Gastrocnemius medialis (tissue), 4 donors: ENCODE measurements around the gene GPI.

ENCODE experiments used
- POLR2A ChIP-seq, 2 donors: fragments of 450-650 bp; IDR thresholded peaks; one replicate each; pipeline ENCODE4 v1.6.1; 2017; ENCODE audit warnings: antibody characterized with exemption in 2 of 2, mild to moderate bottlenecking in 2 of 2, moderate library complexity in 2 of 2
- TF ChIP-seq, protein P1 (sequence below), 5 experiments: fragments of 450-650 bp in 3 of 5; fragments of 200-600 bp in 2 of 5; sonication (generic) in 2 of 5; IDR thresholded peaks in 4 of 5; conservative IDR thresholded peaks in 1 of 5; 1 replicate in 4 of 5; 2 replicates in 1 of 5; pipeline ENCODE4 v1.5.1; 2016 to 2019; ENCODE audit warnings: antibody characterized with exemption in 5 of 5, mild to moderate bottlenecking in 3 of 5, moderate library complexity in 3 of 5

DNA sequence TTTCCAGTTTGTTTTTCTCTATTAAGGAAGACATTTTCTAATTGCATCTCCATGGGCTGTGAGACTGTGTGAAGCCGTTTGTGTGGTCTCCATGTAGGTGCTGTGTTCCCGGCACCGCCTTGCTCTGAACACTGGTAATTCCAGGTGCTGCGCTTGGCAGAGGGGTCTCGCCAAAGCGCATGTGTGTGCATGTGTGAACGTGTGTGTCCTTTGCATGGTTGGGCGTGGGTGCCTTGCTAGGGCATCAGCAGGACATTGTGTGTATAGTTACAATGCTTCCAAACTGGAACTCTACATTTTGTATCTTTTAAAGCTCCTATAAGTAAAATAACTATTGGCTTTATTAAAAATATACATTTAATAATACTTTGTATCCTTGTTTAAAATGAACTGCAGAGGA, 9.8 kb upstream of the GPI start:
- TF ChIP-seq, protein P1, sequence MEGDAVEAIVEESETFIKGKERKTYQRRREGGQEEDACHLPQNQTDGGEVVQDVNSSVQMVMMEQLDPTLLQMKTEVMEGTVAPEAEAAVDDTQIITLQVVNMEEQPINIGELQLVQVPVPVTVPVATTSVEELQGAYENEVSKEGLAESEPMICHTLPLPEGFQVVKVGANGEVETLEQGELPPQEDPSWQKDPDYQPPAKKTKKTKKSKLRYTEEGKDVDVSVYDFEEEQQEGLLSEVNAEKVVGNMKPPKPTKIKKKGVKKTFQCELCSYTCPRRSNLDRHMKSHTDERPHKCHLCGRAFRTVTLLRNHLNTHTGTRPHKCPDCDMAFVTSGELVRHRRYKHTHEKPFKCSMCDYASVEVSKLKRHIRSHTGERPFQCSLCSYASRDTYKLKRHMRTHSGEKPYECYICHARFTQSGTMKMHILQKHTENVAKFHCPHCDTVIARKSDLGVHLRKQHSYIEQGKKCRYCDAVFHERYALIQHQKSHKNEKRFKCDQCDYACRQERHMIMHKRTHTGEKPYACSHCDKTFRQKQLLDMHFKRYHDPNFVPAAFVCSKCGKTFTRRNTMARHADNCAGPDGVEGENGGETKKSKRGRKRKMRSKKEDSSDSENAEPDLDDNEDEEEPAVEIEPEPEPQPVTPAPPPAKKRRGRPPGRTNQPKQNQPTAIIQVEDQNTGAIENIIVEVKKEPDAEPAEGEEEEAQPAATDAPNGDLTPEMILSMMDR (IDR thresholded peaks at IDR 0.05 in 4 of 5, conservative IDR thresholded peaks at IDR 0.05 in 1 of 5) = no peak
- TF ChIP-seq POLR2A (IDR thresholded peaks at IDR 0.05) = no peak
